HAP-1 (cell line): ENCODE results near the gene SLC2A4RG.

Source experiments
- DNase-seq, 2 experiments: peaks; one replicate each; pipeline ENCODE4 v3.0.0-alpha.2; 2016 to 2020; ENCODE audit warnings: low spot score in 2 of 2
- H3K27me3 ChIP-seq: fragments of 250-450 bp; sonication (Bioruptor Pico); 2 replicates; pipeline ENCODE4 v1.5.1; 2020; ENCODE audit warnings: low read depth, mild to moderate bottlenecking, moderate library complexity
- H3K36me3 ChIP-seq: fragments of 250-450 bp; sonication (Bioruptor Pico); replicated peaks from 2 replicates; pipeline ENCODE4 v1.5.1; 2020; ENCODE audit warnings: mild to moderate bottlenecking
- H3K4me1 ChIP-seq: fragments of 250-450 bp; sonication (Bioruptor Pico); 2 replicates; pipeline ENCODE4 v1.5.1; 2020; ENCODE audit warnings: mild to moderate bottlenecking
- H3K4me3 ChIP-seq: fragments of 250-450 bp; sonication (Bioruptor Pico); 2 replicates; pipeline ENCODE4 v1.5.1; 2020; ENCODE audit warnings: mild to moderate bottlenecking, moderate library complexity
- H3K9me3 ChIP-seq: fragments of 250-450 bp; sonication (Bioruptor Pico); 2 replicates; pipeline ENCODE4 v1.5.1; 2020; ENCODE audit warnings: mild to moderate bottlenecking, moderate library complexity
- in situ Hi-C: fragments of 300-500 bp; cut with MboI; formaldehyde crosslinking; loops from 3 replicates; pipeline ENCODE4 v1.14.3; 2020; ENCODE audit warnings: low sequenced_read_pairs, inconsistent platforms, mixed read lengths

The SLC2A4RG gene

GRCh38 chr20:63739130-63740069 is at the start of gene SLC2A4RG:
Gene SLC2A4RG, plus strand, starts transcription at chr20:63739776. Its CDS starts 137 bp downstream, at chr20:63739913.
- peaks cover 30% of the 10 kb centered on the region for H3K36me3 ChIP-seq
- H3K4me1 ChIP-seq, result peaks cover 9% of the 10 kb centered on the region
- DNase-seq, result peak; percentile 69 to 80
- no peaks in the 10 kb centered on the region for H3K27me3 ChIP-seq
- no peaks in the 10 kb centered on the region for H3K9me3 ChIP-seq
- in situ Hi-C loops, result no loop called here
- H3K4me3 ChIP-seq, result peak within 1 kb of the TSS; percentile 67

GRCh38 chr20:63690003-63690897 is 49.3 kb upstream of the SLC2A4RG start:
- H3K36me3 ChIP-seq, result peaks cover 5% of the 10 kb centered on the region
- no peaks in the 10 kb centered on the region for H3K4me1 ChIP-seq
- no peaks in the 10 kb centered on the region for H3K9me3 ChIP-seq
- in situ Hi-C loops, result no loop called here
- no peak for DNase-seq
- H3K27me3 ChIP-seq, result no peaks in the 10 kb centered on the region
- no peak overlapping the region for H3K4me3 ChIP-seq

DNA sequence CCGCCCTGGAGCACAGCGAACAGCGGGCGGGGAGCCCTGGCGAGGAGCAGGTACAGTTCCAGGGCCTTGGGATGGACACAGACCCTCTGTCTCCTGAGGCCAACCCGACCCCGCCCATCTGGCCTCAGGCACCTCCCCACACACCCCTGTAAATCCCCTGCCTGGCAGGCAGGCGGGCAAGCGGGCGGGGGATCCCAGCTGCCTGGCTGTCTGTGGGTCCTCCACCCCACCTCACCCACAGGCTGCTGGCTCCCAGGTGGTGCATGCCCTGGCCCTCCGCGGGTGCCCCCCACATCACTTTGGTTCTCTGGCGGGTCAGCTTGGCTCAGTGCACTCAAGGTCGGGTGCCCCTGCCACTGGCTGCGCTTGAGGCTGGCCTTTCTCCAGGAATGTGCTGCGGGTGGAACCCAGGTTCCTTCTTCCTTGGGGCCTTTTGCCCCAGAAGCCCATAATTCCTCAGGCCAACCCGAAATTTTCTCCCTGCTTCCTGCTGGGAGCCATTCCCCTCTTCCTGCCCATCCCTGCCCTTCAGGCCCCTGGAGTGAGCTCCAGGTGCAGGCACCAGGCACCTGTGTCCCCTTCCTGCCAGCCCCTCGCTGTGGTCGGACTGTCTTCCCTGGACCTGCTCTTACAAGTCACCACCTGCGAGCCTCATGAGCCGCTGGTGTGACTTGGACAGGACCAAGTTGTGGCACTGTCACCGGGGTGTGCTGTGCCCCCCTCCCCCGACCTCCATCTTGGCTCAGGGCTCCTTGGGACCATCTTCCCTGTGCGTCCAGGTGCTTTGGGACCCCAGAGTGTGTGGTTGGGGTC is 48.5 kb upstream of the SLC2A4RG start:
- in situ Hi-C loops, result no loop called here
- Histone ChIP-seq H3K4me1 (no peaks in the 10 kb centered on the region), H3K4me3 (no peak overlapping the region), H3K27me3 (no peaks in the 10 kb centered on the region), H3K9me3 (no peaks in the 10 kb centered on the region), H3K36me3 (peaks cover 8% of the 10 kb centered on the region)
- no peak for DNase-seq

DNA sequence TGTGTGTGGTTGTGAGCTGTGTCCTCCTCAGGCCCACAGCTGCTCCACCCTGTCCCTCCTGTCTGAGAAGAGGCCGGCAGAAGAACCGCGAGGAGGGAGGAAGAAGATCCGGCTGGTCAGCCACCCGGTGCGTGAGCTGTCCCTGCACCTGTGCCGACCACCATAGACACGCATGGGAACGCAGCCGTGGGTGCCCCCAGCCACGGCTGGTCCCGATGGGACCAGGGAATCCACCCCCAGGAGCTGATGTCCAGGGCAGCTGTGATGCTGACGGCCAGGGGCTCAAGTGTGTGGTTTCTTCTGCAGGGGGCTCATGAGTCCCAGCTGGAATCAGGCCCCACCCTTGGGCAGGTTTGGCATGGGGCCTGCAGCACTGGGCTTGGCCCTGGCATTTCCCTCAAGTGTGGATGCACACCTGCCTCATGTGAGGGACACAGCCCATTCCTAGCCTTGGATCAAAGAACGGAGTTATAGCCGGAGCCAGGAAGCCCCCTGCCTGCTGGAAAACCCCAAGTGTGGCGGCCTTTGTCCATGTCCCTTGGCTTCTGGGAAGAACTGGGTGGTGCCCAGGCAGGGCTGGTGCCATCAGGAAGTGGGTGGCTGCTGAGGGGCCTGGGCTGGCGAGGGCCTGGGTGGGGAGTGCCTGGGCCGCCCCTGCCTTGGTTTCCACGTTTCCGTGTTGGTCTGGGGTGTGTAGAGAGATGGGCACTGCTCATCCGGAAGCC is 47.7 kb upstream of the SLC2A4RG start:
- no peaks in the 10 kb centered on the region for H3K4me1 ChIP-seq
- H3K4me3 ChIP-seq, result no peak overlapping the region
- no peaks in the 10 kb centered on the region for H3K9me3 ChIP-seq
- H3K27me3 ChIP-seq, result no peaks in the 10 kb centered on the region
- in situ Hi-C loops, result no loop called here
- DNase-seq, result no peak
- peaks cover 8% of the 10 kb centered on the region for H3K36me3 ChIP-seq

- H3K36me3 ChIP-seq, result peaks cover 8% of the 10 kb centered on the region
- no peaks in the 10 kb centered on the region for H3K27me3 ChIP-seq
- in situ Hi-C loops, result no loop called here
- DNase-seq, result no peak
- H3K9me3 ChIP-seq, result no peaks in the 10 kb centered on the region
- no peaks in the 10 kb centered on the region for H3K4me1 ChIP-seq
- no peak overlapping the region for H3K4me3 ChIP-seq
These were observed 47.0 kb upstream of the SLC2A4RG start for GRCh38 chr20:63692436-63693082.

- no peak for DNase-seq
- in situ Hi-C loops, result no loop called here
- Histone ChIP-seq H3K27me3 (no peaks in the 10 kb centered on the region), H3K4me1 (no peaks in the 10 kb centered on the region), H3K36me3 (peaks cover 8% of the 10 kb centered on the region), H3K9me3 (no peaks in the 10 kb centered on the region), H3K4me3 (no peak overlapping the region)
These were observed 46.4 kb upstream of the SLC2A4RG start for GRCh38 chr20:63693083-63693732.

DNA sequence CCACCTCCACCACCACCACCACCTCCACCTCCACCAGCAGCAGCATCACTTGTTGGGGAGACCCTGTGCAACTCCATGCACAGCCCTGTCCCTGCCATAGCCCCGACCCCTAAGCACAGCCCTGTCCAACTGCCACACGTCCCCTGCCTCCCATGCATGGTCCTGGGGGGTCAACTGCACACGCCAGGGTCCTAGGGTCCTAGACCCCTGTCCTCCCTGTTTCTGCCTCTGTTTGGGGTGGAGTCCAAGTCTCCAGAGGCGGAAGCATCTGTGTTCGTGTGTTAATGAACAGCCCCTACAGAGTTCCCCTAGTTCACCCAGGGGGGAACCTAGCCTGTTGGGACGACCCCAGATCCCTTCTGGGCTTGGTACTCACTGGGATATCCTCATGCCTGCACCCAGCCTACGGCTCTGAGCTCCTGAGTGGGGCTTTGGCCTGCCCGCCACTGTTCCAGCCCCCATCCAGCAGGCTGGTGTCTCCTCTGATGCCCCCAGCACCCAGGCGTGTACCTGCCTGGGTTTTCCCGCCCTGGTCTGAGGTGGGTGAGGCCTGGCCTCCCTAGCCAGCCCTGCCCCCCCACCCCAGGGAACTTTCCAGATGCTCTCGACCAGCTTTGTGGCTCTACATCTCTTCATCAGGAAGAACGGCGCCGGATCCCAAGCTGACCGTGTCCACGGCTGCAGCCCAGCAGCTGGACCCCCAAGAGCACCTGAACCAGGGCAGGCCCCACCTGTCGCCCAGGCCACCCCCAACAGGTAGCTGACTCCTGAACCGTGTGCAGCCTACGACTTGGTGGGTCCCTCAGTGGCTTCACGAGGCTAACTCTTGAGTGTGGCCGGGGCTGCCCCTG is 45.6 kb upstream of the SLC2A4RG start:
- Histone ChIP-seq H3K4me1 (no peaks in the 10 kb centered on the region), H3K36me3 (peaks cover 8% of the 10 kb centered on the region), H3K4me3 (no peak overlapping the region), H3K9me3 (no peaks in the 10 kb centered on the region), H3K27me3 (no peaks in the 10 kb centered on the region)
- in situ Hi-C loops, result no loop called here
- DNase-seq, result no peak

DNA sequence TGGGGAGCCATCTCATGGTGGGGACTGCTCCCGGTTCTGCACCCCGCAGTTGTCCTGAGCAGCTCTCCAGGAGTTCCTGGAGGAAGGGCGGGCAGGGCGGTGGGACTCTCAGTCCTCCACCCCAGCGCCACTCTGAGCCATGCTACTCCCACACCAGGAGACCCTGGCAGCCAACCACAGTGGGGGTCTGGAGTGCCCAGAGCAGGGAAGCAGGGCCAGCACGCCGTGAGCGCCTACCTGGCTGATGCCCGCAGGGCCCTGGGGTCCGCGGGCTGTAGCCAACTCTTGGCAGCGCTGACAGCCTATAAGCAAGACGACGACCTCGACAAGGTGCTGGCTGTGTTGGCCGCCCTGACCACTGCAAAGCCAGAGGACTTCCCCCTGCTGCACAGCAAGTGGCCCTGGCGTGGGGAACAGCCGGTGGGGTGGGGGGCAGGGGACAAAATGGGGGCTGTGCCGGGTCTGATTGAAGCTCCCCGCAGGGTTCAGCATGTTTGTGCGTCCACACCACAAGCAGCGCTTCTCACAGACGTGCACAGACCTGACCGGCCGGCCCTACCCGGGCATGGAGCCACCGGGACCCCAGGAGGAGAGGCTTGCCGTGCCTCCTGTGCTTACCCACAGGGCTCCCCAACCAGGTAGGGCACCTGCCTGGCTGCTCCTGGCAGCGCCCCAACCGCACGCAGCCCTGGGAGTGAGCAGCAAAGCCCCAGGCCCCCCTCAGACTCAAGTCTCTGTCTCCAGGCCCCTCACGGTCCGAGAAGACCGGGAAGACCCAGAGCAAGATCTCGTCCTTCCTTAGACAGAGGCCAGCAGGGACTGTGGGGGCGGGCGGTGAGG is 44.8 kb upstream of the SLC2A4RG start:
- Histone ChIP-seq H3K4me1 (no peaks in the 10 kb centered on the region), H3K4me3 (no peak overlapping the region), H3K36me3 (peaks cover 8% of the 10 kb centered on the region), H3K9me3 (no peaks in the 10 kb centered on the region), H3K27me3 (no peaks in the 10 kb centered on the region)
- in situ Hi-C loops, result no loop called here
- DNase-seq, result no peak

DNA sequence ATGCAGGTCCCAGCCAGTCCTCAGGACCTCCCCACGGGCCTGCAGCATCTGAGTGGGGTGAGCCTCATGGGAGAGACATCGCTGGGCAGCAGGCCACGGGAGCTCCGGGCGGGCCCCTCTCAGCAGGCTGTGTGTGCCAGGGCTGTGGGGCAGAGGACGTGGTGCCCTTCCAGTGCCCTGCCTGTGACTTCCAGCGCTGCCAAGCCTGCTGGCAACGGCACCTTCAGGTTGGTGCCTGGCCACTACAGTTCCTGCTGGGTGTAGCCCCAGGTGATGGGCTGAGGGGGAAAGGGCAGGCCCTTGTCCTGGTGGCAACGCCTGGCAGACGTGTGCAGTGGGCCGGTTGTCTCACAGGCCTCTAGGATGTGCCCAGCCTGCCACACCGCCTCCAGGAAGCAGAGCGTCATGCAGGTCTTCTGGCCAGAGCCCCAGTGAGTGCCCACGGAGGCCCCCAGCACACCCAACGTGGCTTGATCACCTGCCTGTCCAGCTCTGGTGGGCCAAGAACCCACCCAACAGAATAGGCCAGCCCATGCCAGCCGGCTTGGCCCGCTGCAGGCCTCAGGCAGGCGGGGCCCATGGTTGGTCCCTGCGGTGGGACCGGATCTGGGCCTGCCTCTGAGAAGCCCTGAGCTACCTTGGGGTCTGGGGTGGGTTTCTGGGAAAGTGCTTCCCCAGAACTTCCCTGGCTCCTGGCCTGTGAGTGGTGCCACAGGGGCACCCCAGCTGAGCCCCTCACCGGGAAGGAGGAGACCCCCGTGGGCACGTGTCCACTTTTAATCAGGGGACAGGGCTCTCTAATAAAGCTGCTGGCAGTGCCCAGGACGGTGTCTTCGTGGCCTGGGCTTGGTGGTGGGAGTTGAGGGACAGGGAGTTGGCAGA is 43.9 kb upstream of the SLC2A4RG start:
- Histone ChIP-seq H3K4me1 (no peaks in the 10 kb centered on the region), H3K9me3 (no peaks in the 10 kb centered on the region), H3K27me3 (no peaks in the 10 kb centered on the region), H3K36me3 (peaks cover 8% of the 10 kb centered on the region), H3K4me3 (no peak overlapping the region)
- in situ Hi-C loops, result no loop called here
- peak in 1 of 2 experiments; percentile 14 for DNase-seq

GRCh38 chr20:63696306-63696627 is 43.3 kb upstream of the SLC2A4RG start:
- H3K27me3 ChIP-seq, result no peaks in the 10 kb centered on the region
- no peak overlapping the region for H3K4me3 ChIP-seq
- no peaks in the 10 kb centered on the region for H3K4me1 ChIP-seq
- H3K9me3 ChIP-seq, result no peaks in the 10 kb centered on the region
- in situ Hi-C loops, result no loop called here
- H3K36me3 ChIP-seq, result peaks cover 8% of the 10 kb centered on the region
- DNase-seq, result peak in 1 of 2 experiments; percentile 33
